Gastroesophageal sphincter (tissue), 4 donors: ENCODE data around the gene ADAMTS14. TPM values are rescaled to one million over a fixed set of nuclear protein-coding genes. Genes with fewer than 3 reads are reported as not detected.

Source experiments
- ATAC-seq: fragments of 150-250 bp; one replicate; pipeline ENCODE4 v1.9.1; 2016; ENCODE audit warnings: mild to moderate bottlenecking, moderate library complexity
- H3K27ac ChIP-seq, 4 donors: fragments of 200-600 bp; sonication (generic) in 3 of 4; 1 replicate in 3 of 4; 2 replicates in 1 of 4; pipeline ENCODE4 v1.5.1; 2016 to 2019
- H3K27me3 ChIP-seq: fragments of 200-600 bp; sonication (generic); one replicate; pipeline ENCODE4 v1.5.1; 2019
- H3K36me3 ChIP-seq, 2 donors: fragments of 200-600 bp; sonication (generic); one replicate each; pipeline ENCODE4 v1.5.1; 2019; ENCODE audit warnings: control low read depth in 1 of 2
- H3K4me1 ChIP-seq, 3 donors: fragments of 200-600 bp; sonication (generic); 1 replicate in 2 of 3; 2 replicates in 1 of 3; pipeline ENCODE4 v1.5.1; 2016 to 2019; ENCODE audit warnings: control low read depth in 2 of 3
- H3K4me3 ChIP-seq, 2 donors: fragments of 200-600 bp; sonication (generic); one replicate each; pipeline ENCODE4 v1.5.1; 2019; ENCODE audit warnings: mild to moderate bottlenecking in 1 of 2, moderate library complexity in 1 of 2
- H3K9me3 ChIP-seq, 3 donors: fragments of 200-600 bp; sonication (generic); one replicate each; pipeline ENCODE4 v1.5.1; 2017 to 2019; ENCODE audit warnings: control low read depth in 2 of 3
- CTCF ChIP-seq, 4 experiments: fragments of 200-600 bp in 2 of 4; fragments of 450-650 bp in 2 of 4; sonication (generic) in 1 of 4; IDR thresholded peaks; one replicate each; pipeline ENCODE4 v1.5.1; 2017 to 2019; ENCODE audit warnings: antibody characterized with exemption in 4 of 4, mild to moderate bottlenecking in 2 of 4, moderate library complexity in 2 of 4
- EP300 ChIP-seq: sonication (generic); formaldehyde crosslinking; IDR thresholded peaks from one replicate; pipeline ENCODE4 v1.6.1; 2017; ENCODE audit warnings: antibody characterized with exemption, mild to moderate bottlenecking
- POLR2A ChIP-seq, 2 donors: fragments of 450-650 bp; IDR thresholded peaks; one replicate each; pipeline ENCODE4 v1.6.1; 2017; ENCODE audit warnings: antibody characterized with exemption in 2 of 2, mild to moderate bottlenecking in 2 of 2, moderate library complexity in 1 of 2
- POLR2AphosphoS5 ChIP-seq: sonication (generic); formaldehyde crosslinking; IDR thresholded peaks from one replicate; pipeline ENCODE4 v1.6.1; 2017; ENCODE audit warnings: antibody characterized with exemption
- WGBS, 2 donors: methylation state at CpG; one replicate each; pipeline ENCODE4 v1.1.5; 2018; ENCODE audit warnings: low coverage in 1 of 2; 5-methylcytosine and 5-hydroxymethylcytosine counted together
- total RNA-seq, 4 donors: library from RNA; depleted of rRNA; stranded (reverse); fragments of >200 nt; gene quantifications; one replicate each; pipeline ENCODE4 v1.1.0, GENCODE V29; 2016

Gene ADAMTS14
- total RNA-seq, 4 donors from 2014 or later, result 0.04 to 0.27 TPM; not detected in 2

GRCh38 chr10:70760271-70760787, 88.0 kb downstream of the ADAMTS14 start:
- H3K4me1 ChIP-seq, result peaks cover 0 to 7% (median 0%) of the 10 kb centered on the region in 3 donors
- H3K9me3 ChIP-seq, result no peaks in the 10 kb centered on the region
- TF ChIP-seq POLR2A (IDR thresholded peaks at IDR 0.05) (no peak), EP300 (no peak), CTCF (IDR thresholded peaks at IDR 0.05) (no peak), POLR2AphosphoS5 (no peak)
- H3K27ac ChIP-seq, result no peak overlapping the region
- no peaks in the 10 kb centered on the region for H3K36me3 ChIP-seq
- WGBS, 2 donors, result 80 to 87% methylated on average over 2 to 3 of the region's 12 CpGs
- H3K4me3 ChIP-seq, result no peak overlapping the region
- ATAC-seq, result no peak
- peaks cover 4% of the 10 kb centered on the region for H3K27me3 ChIP-seq

- TF ChIP-seq CTCF (IDR thresholded peaks at IDR 0.05), result no peak
- no peak for TF ChIP-seq POLR2A (IDR thresholded peaks at IDR 0.05)
- TF ChIP-seq POLR2AphosphoS5, result no peak
- no peak for TF ChIP-seq EP300
- Histone ChIP-seq H3K27ac (no peak overlapping the region), H3K36me3 (no peaks in the 10 kb centered on the region), H3K9me3 (peaks cover 0 to 6% (median 0%) of the 10 kb centered on the region in 3 donors), H3K4me3 (no peak overlapping the region), H3K27me3 (peaks cover 6% of the 10 kb centered on the region), H3K4me1 (peaks cover 0 to 7% (median 0%) of the 10 kb centered on the region in 3 donors)
- WGBS, 2 donors, result 100% methylated on average over 1 of the region's 7 CpGs; no CpG with 5 or more reads in 1 of the 2 donors
- ATAC-seq, result no peak
Observed at GRCh38 chr10:70761031-70761601, 88.8 kb downstream of the ADAMTS14 start.

- peaks cover 0 to 7% (median 0%) of the 10 kb centered on the region in 3 donors for H3K4me1 ChIP-seq
- TF ChIP-seq POLR2AphosphoS5 (no peak), POLR2A (IDR thresholded peaks at IDR 0.05) (no peak), EP300 (no peak), CTCF (IDR thresholded peaks at IDR 0.05) (no peak)
- no peak overlapping the region for H3K27ac ChIP-seq
- no peaks in the 10 kb centered on the region for H3K36me3 ChIP-seq
- 100% methylated on average over 1 of the region's 10 CpGs; no CpG with 5 or more reads in 1 of the 2 donors for WGBS, 2 donors
- no peak overlapping the region for H3K4me3 ChIP-seq
- peaks cover 9% of the 10 kb centered on the region for H3K27me3 ChIP-seq
- peaks cover 0 to 8% (median 0%) of the 10 kb centered on the region in 3 donors for H3K9me3 ChIP-seq
- ATAC-seq, result no peak
Observed at GRCh38 chr10:70761727-70762350, 89.5 kb downstream of the ADAMTS14 start.

GRCh38 chr10:70762441-70763175, 90.3 kb downstream of the ADAMTS14 start:
- ATAC-seq, result no peak
- no peak overlapping the region for H3K4me3 ChIP-seq
- peaks cover 0 to 8% (median 0%) of the 10 kb centered on the region in 3 donors for H3K9me3 ChIP-seq
- no peak for TF ChIP-seq CTCF (IDR thresholded peaks at IDR 0.05)
- TF ChIP-seq POLR2AphosphoS5, result no peak
- TF ChIP-seq EP300, result no peak
- TF ChIP-seq POLR2A (IDR thresholded peaks at IDR 0.05), result no peak
- H3K27me3 ChIP-seq, result peaks cover 9% of the 10 kb centered on the region
- H3K27ac ChIP-seq, result no peak overlapping the region
- peaks cover 0 to 7% (median 0%) of the 10 kb centered on the region in 3 donors for H3K4me1 ChIP-seq
- H3K36me3 ChIP-seq, result no peaks in the 10 kb centered on the region
- 88 to 100% methylated on average over 2 to 7 of the region's 7 CpGs for WGBS, 2 donors
